GM12873 (cell line): Measurements from ENCODE around the gene CEP112.

Experiments
- TF ChIP-seq, protein P1 (sequence below): IDR thresholded peaks from 2 replicates; pipeline ENCODE4 v1.5.1; 2012; ENCODE audit warnings: low read depth, mild to moderate bottlenecking, moderate library complexity, low read length, control low read depth; ENCODE audit not compliant: insufficient read depth; ENCODE audit errors: missing control alignments

Gene CEP112

DNA sequence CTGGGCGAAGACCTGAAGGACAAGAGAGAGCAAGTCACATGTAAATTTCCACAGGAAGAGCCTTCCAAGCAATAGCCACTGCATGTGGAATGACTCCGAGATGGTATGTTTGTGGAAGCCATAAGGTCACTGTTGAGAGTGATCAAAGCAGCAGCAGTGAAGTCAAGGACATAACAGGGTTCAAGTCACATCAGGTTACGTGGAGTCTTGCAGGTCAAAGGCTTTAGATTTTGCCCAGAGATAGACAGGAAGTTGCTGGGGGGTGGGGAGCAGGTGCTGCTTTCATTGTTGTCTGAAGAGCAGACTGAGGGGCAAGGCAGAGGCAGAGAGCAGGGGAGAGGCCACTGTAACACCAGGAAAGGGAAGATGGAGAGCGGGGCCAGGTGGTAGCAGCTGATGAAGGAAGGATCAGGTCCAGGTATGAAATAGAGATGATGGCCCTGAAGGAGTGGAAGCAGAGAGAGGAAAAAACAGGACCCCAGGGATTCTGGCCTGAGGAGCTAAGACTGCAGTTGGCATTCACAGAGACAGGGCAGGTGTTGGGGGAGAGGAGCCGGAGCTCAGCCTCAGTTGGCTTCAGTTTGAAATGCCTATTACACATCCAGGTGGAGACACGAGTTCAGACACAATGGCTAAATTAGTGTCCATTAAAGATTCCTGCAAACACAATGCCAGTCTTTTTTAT, 501.2 kb downstream of the CEP112 start:
- TF ChIP-seq, protein P1, sequence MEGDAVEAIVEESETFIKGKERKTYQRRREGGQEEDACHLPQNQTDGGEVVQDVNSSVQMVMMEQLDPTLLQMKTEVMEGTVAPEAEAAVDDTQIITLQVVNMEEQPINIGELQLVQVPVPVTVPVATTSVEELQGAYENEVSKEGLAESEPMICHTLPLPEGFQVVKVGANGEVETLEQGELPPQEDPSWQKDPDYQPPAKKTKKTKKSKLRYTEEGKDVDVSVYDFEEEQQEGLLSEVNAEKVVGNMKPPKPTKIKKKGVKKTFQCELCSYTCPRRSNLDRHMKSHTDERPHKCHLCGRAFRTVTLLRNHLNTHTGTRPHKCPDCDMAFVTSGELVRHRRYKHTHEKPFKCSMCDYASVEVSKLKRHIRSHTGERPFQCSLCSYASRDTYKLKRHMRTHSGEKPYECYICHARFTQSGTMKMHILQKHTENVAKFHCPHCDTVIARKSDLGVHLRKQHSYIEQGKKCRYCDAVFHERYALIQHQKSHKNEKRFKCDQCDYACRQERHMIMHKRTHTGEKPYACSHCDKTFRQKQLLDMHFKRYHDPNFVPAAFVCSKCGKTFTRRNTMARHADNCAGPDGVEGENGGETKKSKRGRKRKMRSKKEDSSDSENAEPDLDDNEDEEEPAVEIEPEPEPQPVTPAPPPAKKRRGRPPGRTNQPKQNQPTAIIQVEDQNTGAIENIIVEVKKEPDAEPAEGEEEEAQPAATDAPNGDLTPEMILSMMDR = no peak

DNA sequence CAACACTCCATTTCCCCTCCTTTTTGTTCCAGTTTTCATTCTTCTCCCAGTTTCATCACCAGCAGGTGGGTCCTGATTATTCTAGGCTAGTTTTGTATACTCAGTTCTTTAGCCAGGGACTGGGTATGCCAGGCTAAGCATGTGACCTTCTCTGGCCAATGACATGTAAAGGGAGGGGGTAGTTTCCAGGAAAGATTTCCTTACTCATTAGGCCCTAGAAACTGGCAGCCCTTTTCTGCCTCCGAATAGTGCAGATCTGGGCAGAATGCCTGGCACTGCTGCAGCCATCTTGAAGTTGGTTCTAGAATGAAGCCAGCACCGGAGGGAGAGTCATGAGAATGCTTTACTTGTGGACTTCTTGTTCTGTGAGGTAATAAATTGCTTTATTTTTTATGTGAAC, 503.6 kb downstream of the CEP112 start:
- TF ChIP-seq, protein P1 = no peak

DNA sequence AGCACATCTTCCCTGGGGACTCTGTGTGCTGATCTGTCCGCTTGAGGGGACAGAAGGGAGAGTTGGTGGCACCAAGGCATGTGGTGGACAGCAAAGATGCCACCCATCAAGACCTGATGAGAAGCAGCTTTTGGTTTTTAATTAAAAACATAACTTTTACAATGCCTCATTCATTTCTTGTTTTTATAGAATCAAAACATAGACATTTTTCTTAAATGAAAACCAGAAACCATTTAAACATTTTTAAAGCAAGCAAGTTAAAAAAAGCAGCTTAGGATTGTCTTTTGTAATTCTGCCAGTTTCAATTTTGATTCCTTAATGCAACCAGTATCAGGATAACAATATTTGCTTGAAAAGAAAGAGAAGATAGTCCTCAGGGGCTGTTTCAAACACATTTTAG, 506.8 kb downstream of the CEP112 start:
- TF ChIP-seq, protein P1 = no peak

DNA sequence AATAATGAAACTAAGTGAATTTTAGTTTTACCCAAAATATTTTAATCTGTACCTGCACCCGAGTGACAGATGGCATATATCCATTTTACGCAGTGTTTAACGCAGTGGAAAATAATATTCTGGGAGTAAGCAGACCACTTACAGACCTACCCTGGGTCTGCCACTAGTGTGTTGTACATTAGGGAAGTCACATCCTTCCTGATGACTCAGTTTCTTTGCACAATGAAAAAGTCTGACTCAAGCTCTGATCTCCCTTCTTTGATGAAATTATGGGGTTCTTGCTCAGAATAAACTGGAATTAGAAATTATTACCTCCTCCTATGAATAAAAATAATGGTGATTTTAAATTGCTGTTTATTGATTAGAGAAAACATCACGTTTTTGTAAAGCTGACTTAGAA, 507.3 kb downstream of the CEP112 start:
- TF ChIP-seq, protein P1 = no peak

DNA sequence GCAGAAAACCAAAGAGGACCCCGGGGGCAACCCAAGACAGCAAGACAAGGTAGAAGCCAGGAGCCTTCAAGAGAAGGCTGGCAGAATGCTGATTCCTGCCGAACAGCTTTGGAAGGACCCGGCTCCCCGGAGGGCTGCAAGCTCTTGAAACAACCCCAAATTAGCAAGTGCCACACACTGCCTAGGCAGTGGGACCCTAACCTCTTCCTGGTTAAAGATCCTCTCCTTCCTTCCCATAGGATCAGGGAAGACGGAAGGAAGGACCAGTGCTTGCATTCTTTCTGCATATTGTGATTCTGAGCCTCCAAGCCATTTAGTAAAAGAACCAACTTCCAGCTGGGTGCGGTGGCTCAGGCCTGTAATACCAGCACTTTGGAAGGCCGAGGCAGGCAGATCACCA, 508.5 kb downstream of the CEP112 start:
- TF ChIP-seq, protein P1 = no peak

DNA sequence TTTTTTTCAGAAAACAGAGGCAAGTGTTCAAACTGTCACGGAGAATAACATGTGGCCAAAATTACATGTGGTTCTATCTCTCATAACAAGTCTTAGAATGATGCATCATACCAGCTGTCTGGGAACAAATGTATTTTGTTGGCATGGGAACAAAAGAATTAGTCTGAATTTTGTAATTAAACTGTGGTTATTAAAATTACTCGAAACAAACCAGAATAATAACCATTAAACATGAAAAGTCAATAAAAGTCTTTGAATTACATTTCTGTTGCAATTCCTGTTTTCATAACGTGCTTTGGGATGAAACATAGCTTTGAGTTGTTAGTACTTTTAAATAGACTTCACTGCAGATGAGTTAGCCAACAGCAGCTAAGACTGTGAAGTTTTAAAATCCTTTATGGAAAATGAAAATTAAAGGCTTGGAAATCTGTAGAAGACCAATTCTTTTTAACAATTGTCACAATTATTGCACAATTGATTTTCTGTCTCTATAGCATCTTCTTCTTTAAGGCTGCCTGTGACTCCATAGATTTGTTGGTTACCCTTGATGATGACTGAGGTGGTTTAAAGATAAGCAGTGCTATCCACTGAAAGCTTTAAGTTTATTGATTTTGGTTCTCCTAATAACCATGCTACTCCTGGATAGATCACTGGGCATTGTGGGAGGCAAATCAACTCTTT, 512.6 kb downstream of the CEP112 start:
- TF ChIP-seq, protein P1 = no peak

DNA sequence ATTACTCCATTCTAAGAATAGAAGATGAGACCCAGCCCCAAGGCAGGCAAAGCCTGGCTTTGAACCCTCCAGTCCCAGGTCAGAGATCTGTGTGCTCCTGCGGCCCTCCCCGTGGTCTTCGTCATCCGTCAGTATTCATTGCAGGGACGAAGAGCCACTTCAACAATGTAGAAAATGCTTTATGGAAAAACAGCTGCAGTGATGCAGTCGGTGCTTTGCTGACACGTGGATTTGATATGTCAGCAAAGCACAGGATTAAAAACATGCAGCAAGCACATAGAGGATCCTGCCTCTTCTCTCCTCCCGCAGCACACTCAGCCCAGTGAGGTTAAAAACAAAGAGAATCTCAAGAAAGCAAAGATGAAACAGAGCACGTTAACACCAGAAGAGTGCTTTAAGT, 513.4 kb downstream of the CEP112 start:
- TF ChIP-seq, protein P1 = no peak
